GM23338 (cell line): ENCODE results near the gene TMEM150C. TPM values are rescaled to one million over a fixed set of nuclear protein-coding genes. Genes with fewer than 3 reads are reported as not detected.

Experiments
- ATAC-seq: fragments of 200-7000 bp; cut with Tn5 transposase; 3 replicates; pipeline ENCODE4 v1.9.1; 2020
- DNase-seq: peaks from one replicate; pipeline ENCODE4 v3.0.0-alpha.2; 2015; ENCODE audit warnings: low spot score
- H2AFZ ChIP-seq: fragments of 200-600 bp; sonication (generic); 2 replicates; pipeline ENCODE4 v1.8.0; 2016; ENCODE audit warnings: antibody characterized with exemption, mild to moderate bottlenecking, moderate library complexity
- H3F3A ChIP-seq: fragments of 200-600 bp; sonication (generic); replicated peaks from 2 replicates; pipeline ENCODE4 v1.8.0; 2017; ENCODE audit warnings: antibody characterized with exemption, mixed run types, low read depth
- H3K27ac ChIP-seq: fragments of 200-600 bp; sonication (generic); 2 replicates; pipeline ENCODE4 v1.6.1; 2016; ENCODE audit warnings: low read depth
- H3K27me3 ChIP-seq: fragments of 200-600 bp; sonication (generic); 2 replicates; pipeline ENCODE4 v1.8.0; 2016; ENCODE audit warnings: mild to moderate bottlenecking, mixed run types, moderate library complexity; ENCODE audit not compliant: insufficient read depth
- H3K36me3 ChIP-seq: fragments of 200-600 bp; sonication (generic); 2 replicates; pipeline ENCODE4 v1.8.0; 2016; ENCODE audit warnings: mild to moderate bottlenecking; ENCODE audit not compliant: insufficient read depth
- H3K4me1 ChIP-seq: fragments of 200-600 bp; sonication (generic); 2 replicates; pipeline ENCODE4 v1.8.0; 2016; ENCODE audit warnings: mild to moderate bottlenecking, moderate library complexity; ENCODE audit not compliant: insufficient read depth
- H3K4me2 ChIP-seq: fragments of 200-600 bp; sonication (generic); 2 replicates; pipeline ENCODE4 v1.7.1; 2017; ENCODE audit warnings: mixed run types
- H3K4me3 ChIP-seq: fragments of 200-600 bp; sonication (generic); 2 replicates; pipeline ENCODE4 v1.6.1; 2016; ENCODE audit warnings: mixed run types
- H3K79me2 ChIP-seq: fragments of 200-600 bp; sonication (generic); replicated peaks from 2 replicates; pipeline ENCODE4 v1.8.0; 2017; ENCODE audit warnings: mild to moderate bottlenecking; ENCODE audit not compliant: insufficient read depth
- H3K9me2 ChIP-seq: fragments of 200-600 bp; sonication (generic); 2 replicates; pipeline ENCODE4 v1.8.0; 2017; ENCODE audit not compliant: insufficient read depth
- H4K20me1 ChIP-seq: fragments of 200-600 bp; sonication (generic); replicated peaks from 2 replicates; pipeline ENCODE4 v1.8.0; 2017; ENCODE audit warnings: mild to moderate bottlenecking; ENCODE audit not compliant: insufficient read depth
- H3K27ac Mint-ChIP-seq: 2 replicates; pipeline ENCODE4 v1.8.0; 2020; ENCODE audit warnings: inconsistent platforms, mild to moderate bottlenecking, moderate library complexity, mixed read lengths
- H3K27me3 Mint-ChIP-seq: 3 replicates; pipeline ENCODE4 v1.8.0; 2022; ENCODE audit warnings: low read depth, mild to moderate bottlenecking, moderate library complexity, mixed read lengths, inconsistent platforms; ENCODE audit not compliant: insufficient read depth, poor library complexity
- H3K36me3 Mint-ChIP-seq: 3 replicates; pipeline ENCODE4 v1.8.0; 2021; ENCODE audit warnings: low read depth, mild to moderate bottlenecking, inconsistent platforms, moderate library complexity, mixed read lengths
- H3K4me1 Mint-ChIP-seq: 3 replicates; pipeline ENCODE4 v1.8.0; 2020; ENCODE audit warnings: mild to moderate bottlenecking, inconsistent platforms, mixed read lengths
- H3K4me3 Mint-ChIP-seq: 3 replicates; pipeline ENCODE4 v1.8.0; 2021; ENCODE audit warnings: moderate library complexity, mild to moderate bottlenecking, inconsistent platforms, mixed read lengths
- H3K9me3 Mint-ChIP-seq: 3 replicates; pipeline ENCODE4 v1.8.0; 2020; ENCODE audit warnings: moderate library complexity, mild to moderate bottlenecking, inconsistent platforms, mixed read lengths
- CREB1 ChIP-seq: fragments of 250-450 bp; sonication (Bioruptor Pico); IDR thresholded peaks from 2 replicates; pipeline ENCODE4 v1.5.0; 2020; ENCODE audit warnings: low read depth, mild to moderate bottlenecking, moderate library complexity
- CTCF ChIP-seq, 2 experiments: fragments of 200-600 bp in 1 of 2; sonication (generic) in 1 of 2; conservative IDR thresholded peaks; 2 replicates each; pipeline versions ENCODE4 v1.5.1 to v1.6.1; 2016 to 2017; ENCODE audit warnings: antibody characterized with exemption in 2 of 2, low read depth in 2 of 2, mild to moderate bottlenecking in 2 of 2, moderate library complexity in 1 of 2
- ETS1 ChIP-seq: IDR thresholded peaks from 2 replicates; pipeline ENCODE4 v1.6.1; 2016; ENCODE audit warnings: antibody characterized with exemption
- EZH2 ChIP-seq: fragments of 200-600 bp; sonication (generic); IDR thresholded peaks from one replicate; pipeline ENCODE4 v1.8.0; 2017; ENCODE audit warnings: antibody characterized with exemption, mild to moderate bottlenecking, low read depth; ENCODE audit not compliant: unreplicated experiment
- EZH2phosphoT487 ChIP-seq: fragments of 200-600 bp; sonication (generic); IDR thresholded peaks from one replicate; pipeline ENCODE4 v1.8.1; 2018; ENCODE audit warnings: antibody characterized with exemption; ENCODE audit not compliant: unreplicated experiment
- JUNB ChIP-seq: IDR thresholded peaks from one replicate; pipeline ENCODE4 v1.6.1; 2016; ENCODE audit warnings: antibody characterized with exemption; ENCODE audit not compliant: unreplicated experiment
- NANOG ChIP-seq: IDR thresholded peaks from 2 replicates; pipeline ENCODE4 v1.6.1; 2016; ENCODE audit warnings: antibody characterized with exemption, borderline replicate concordance
- POLR2AphosphoS5 ChIP-seq: IDR thresholded peaks from 2 replicates; pipeline ENCODE4 v1.6.1; 2016; ENCODE audit warnings: antibody characterized with exemption, low read depth
- REST ChIP-seq: IDR thresholded peaks from one replicate; pipeline ENCODE4 v1.6.1; 2018; ENCODE audit warnings: antibody characterized with exemption; ENCODE audit not compliant: unreplicated experiment
- STAT1 ChIP-seq: IDR thresholded peaks from one replicate; pipeline ENCODE4 v1.6.1; 2016; ENCODE audit warnings: antibody characterized with exemption; ENCODE audit not compliant: unreplicated experiment
- ZNF114 ChIP-seq: fragments of 250-450 bp; sonication (Bioruptor Pico); IDR thresholded peaks from 2 replicates; pipeline ENCODE4 v1.5.0; 2020; ENCODE audit warnings: mild to moderate bottlenecking, moderate library complexity
- ZNF331 ChIP-seq: fragments of 250-450 bp; sonication (Bioruptor Pico); IDR thresholded peaks from 2 replicates; pipeline ENCODE4 v1.5.0; 2020; ENCODE audit warnings: low read depth, mild to moderate bottlenecking, moderate library complexity
- ZNF462 ChIP-seq: fragments of 250-450 bp; sonication (Bioruptor Pico); IDR thresholded peaks from 2 replicates; pipeline ENCODE4 v1.5.0; 2020; ENCODE audit warnings: mild to moderate bottlenecking, moderate library complexity
- polyA plus RNA-seq: library from polyadenylated mRNA; unstranded; fragments of >200 nt; fragmentation: Nextera tagmentation; extraction: Ambion mirVana; gene quantifications from 2 replicates; pipeline ENCODE4 v1.2.1, GENCODE V29; 2016
- total RNA-seq: library from RNA; depleted of rRNA; stranded (reverse); fragments of >200 nt; shearing (Covaris generic); gene quantifications from 2 replicates; pipeline ENCODE4 v1.2.3, GENCODE V29; 2014

The TMEM150C gene
- total and polyA plus RNA-seq, 2 experiments from 2014 or later: 1.7 to 4.0 TPM

DNA sequence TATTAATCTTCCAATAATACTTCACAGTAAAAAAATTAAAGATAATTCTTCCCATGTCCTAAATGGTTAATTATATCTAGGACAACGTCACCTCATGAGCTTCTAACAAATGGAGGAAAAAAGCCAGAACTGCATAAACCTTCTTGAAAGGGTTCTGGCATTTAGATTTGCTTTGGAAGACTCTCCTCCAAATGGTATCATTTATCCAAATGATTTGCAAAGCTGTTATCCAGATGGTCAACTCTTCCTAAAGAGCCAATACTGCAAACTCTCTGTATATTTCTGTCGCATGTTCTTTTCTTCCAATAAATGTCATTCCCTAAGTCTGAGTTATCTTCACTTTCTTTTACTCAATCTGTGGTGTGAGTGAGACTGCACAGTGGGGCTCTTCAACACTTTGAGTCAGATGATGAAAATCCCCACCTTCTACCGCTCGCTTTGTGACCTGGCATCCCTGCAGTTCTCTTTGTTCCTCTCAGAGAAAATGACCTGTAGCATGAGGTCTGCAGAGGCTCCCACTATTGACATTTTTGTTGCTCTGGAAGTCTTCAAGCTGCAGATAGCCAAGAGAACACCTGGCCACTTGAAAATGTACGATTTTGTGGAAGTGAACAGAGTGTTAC lies 52.9 kb downstream of the TMEM150C start:
- H3K27ac ChIP-seq: no peak overlapping the region
- H3K9me2 ChIP-seq: no peaks in the 10 kb centered on the region
- no peaks in the 10 kb centered on the region for H3F3A ChIP-seq
- H3K4me3 Mint-ChIP-seq: no peak overlapping the region
- no peak overlapping the region for H3K4me3 ChIP-seq
- ATAC-seq (peak; percentile 62), DNase-seq (no peak)
- H3K4me1 Mint-ChIP-seq: peaks cover 2% of the 10 kb centered on the region
- H3K4me1 ChIP-seq: no peaks in the 10 kb centered on the region
- H4K20me1 ChIP-seq: no peaks in the 10 kb centered on the region
- TF ChIP-seq REST (no peak), CREB1 (CRISPR knock-in tag) (no peak), EZH2phosphoT487 (no peak), JUNB (no peak), ZNF331 (CRISPR knock-in tag) (no peak), NANOG (no peak), ZNF114 (no peak), ETS1 (no peak), ZNF462 (CRISPR knock-in tag) (no peak), EZH2 (no peak), STAT1 (no peak), POLR2AphosphoS5 (no peak), CTCF (conservative IDR thresholded peaks at IDR 0.05; ENCODE audit: low read depth in 2 of 2) (no peak)
- H3K4me2 ChIP-seq: no peak overlapping the region
- H3K36me3 ChIP-seq: no peaks in the 10 kb centered on the region
- H2AFZ ChIP-seq: no peak overlapping the region
- no peaks in the 10 kb centered on the region for H3K27me3 Mint-ChIP-seq
- no peaks in the 10 kb centered on the region for H3K9me3 Mint-ChIP-seq
- H3K36me3 Mint-ChIP-seq: no peaks in the 10 kb centered on the region; the same call in 2 of the 3 replicates
- H3K79me2 ChIP-seq: no peaks in the 10 kb centered on the region
- H3K27me3 ChIP-seq: no peaks in the 10 kb centered on the region
- no peak overlapping the region for H3K27ac Mint-ChIP-seq
